GM19043 (cell line): Measurements from ENCODE around the gene DPYSL5.

ENCODE experiments used
- ATAC-seq: cut with Tn5 transposase; IDR thresholded peaks from one replicate; pipeline ENCODE4 v1.9.1; 2021; ENCODE audit warnings: low read depth; ENCODE audit not compliant: unreplicated experiment

DPYSL5 gene

DNA sequence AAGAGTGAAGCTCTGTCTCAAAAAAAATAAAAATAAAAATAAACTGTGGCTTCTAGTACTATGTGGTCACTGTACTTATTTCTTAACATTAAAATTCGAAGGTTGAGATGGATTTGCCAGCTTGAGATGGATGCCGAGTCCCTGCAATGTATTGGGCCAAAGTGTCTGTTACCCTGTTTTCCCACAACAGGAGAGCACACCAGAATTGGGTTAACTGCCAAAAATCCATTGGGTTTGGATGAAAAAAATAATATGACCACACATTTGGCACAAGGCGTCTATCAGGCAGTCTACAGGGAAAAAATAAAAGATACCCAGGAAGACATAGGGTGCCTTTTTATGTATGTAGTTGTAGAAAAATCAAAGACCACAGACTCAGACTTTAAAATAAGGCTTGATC is 103.3 kb downstream of the DPYSL5 start:
- ATAC-seq, result no peak

DNA sequence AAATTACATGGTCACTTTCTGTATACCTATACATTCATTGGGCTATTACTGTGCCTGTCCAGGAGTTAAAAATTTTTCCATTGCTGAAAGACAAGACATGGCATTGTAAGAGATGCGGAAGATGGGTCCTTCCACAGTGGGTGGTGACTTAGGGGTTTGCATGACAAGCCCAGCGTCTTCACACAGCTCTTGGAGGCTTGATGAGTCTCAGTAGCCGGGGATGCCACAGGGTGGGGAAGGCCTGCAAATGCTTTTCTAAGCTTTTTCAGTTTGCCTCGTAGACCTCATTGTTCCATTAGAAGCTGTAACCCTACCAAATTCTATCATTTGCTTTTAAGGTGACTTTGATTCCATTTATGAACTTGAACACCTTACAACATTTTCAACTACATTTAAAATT is 104.4 kb downstream of the DPYSL5 start:
- ATAC-seq, result no peak

DNA sequence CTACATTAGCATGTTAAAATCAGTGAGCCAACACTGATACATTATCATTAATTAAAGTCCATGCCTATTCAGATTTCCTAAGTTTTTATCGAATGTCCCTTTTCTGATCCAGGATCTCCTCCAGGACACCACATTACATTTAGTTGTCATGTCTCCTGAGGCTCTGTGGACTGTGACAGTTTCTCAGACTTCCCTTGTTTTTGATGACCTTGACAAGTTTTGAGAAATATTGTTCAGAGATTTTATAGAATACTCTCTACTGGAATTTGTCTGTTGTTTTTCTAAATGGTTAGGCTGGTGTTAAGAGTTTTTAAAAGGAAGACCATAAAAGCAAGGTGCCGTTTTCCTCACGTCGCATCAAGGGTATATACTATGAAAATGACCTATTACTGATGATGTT is 106.2 kb downstream of the DPYSL5 start:
- ATAC-seq, result no peak

DNA sequence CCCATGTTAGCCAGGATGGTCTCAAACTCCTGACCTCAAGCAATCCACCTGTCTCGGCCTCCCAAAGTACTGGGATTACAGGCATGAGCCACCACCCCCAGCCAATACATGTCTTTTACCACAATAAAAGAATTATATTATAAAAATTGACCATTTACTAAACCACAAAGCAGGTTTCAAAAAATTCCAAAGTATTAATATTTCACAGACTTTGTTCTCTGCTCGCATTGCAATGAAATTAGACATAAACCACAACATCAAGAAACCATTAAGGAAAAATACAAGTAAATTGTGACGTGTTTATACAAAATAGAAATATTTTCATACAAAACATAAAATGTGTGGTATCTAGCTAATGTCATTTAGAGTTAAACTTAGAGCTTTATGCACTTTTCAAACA is 109.1 kb downstream of the DPYSL5 start:
- no peak for ATAC-seq

DNA sequence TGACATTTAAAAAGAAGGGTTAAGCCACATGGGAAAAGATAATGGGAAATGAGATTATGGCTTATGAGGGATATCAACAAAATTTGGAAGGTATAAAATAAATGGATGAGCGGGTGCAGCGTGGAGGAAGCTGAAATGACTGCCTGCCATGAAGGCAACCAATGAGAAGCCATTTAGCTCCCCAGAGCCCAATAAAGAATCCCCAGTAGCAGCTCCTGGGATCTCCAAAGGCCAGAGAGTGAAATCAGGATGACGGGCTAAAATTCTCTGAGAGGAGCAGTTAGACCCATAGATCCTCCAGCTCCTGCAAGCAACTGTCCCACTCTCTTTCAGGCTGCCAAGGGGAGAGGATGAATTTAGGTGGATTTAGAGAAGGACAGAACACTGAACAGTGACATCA is 109.6 kb downstream of the DPYSL5 start:
- no peak for ATAC-seq

DNA sequence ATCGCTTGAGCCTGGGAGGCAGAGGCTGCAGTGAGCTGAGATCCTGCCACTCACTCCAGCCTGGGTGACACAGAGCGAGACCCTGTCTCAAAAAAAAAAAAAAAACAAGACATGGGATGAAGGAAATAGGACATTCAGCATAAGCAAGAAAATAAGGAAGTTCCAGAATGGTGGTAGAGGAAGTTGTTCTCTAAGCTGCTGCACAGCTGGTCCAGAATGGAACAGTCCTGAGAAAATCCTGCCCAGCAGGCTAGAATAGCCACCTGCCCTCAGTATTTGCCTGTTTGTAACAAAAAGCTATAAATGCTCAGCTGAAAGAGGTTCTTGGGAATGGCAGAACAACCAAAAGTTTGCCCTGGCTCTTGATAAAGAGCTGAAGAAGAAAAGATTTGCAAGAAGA is 111.4 kb downstream of the DPYSL5 start:
- ATAC-seq, result no peak

DNA sequence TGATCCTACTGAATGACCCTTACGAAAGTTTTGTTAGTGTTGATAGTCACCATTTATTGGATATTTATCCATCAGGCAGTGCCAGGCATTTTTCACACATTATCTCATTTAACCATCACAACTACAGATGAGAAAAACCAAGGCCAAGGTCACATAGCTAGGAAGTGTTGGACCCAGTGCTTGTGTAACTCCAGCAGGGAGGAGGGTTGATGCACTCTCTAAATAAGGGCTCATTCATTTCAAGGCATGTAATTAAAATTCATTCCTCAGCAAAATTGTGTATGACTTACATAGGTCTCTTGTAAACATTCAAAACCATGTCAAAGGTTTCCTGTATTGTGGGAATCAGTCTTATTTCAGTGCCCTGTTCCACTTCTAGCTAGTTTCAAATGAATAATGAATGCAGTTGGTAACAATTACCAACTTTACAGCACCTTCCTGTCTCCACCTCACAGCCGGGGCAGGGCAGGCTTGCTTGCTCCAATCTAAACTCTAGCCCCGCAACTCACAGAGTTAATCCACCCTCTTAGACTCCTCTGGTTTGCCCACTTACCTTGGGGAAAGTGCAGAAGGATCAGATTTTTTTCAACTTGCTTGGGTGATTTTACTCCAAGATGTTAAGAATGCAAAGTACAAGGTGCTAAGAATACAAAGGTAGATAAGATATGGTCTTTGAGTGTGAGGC is 116.7 kb downstream of the DPYSL5 start:
- ATAC-seq, result no peak

DNA sequence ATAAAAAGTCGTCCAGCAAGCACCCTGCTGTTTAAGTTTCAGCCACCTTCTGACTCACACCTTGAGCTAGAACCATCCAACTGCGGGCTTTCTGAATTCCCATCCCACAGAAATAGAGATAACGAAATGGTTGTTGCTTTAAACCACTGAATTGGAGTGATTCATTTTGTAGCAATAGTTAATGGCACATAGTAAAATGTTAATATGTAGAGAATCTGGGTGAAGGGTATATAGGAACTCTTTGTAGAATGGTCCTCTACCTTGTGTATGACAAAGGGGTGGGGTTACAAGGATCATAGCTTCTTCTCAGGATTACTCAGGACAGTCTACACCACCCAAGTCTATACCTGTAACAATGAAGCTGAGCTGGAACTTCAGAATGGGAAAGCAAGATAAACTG is 120.1 kb downstream of the DPYSL5 start:
- ATAC-seq, result no peak

DNA sequence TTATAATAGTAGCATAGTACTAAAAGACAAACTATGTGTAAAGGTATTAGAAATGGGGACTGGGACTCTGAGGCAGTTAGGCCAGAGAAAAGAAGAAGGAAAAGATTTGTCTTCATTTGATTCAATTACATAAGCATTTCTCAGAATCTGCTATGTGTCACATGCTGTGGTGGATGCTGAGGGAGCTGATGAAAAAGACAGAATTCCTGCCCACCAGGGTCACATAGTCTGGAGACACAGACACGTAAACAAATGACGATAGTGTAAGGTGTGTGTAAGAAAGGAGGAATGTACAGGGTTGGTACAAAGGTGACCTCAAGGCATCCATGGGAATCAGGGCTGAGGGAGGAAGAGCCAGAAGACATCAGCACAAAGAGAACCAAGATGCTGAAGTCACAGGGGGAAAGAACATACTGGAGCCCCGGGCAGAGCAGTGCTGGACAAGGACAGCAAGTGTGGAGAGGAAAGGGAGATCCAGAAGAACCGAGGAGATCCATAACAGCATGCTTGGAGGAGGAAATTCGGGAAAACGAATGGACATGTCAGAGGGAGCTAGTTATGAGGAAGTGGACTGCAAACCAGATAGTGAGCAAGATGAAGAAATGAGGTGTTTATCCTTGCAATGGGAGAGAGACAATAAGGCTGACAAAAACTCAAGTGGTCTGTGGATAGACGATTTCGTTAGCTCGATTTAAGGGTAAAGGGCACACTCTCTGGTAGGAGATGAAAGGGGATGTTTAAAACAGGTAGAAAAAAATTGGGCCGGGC is 121.3 kb downstream of the DPYSL5 start:
- no peak for ATAC-seq

DNA sequence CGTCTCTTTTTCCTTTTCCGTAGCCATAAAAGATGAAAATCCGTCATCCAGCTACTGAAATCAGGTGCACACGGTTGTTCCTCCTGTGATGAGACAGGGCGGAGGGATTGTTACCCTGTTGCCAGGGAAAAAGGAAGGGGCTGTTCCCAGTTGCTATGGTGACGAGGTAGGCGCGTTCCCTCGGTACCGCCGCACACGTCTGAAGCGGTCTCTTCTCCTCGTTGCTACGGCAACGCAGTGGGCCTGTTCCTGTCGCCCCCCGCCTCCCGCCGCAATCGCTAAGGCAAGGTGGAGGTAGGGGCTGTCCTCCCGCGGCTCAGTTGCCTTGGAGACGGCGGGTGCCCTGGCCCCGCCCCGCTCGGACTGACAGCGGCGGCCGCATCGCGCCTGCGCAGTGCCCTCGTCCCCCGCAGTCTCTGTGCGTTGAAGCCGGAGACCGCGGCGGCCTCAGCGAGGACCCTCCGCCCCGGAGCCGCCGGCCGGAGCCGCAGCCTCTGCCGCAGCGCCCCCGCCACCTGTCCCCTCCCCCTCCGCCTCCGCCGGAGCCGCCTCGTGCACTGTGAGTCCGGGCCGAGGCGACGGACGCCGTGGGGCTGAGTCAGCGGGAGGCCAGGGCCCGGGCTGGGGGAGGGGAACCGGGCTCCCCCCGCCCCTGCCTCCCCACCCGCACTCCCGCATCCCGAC is 122.5 kb downstream of the DPYSL5 start, which contains the start of gene MAPRE3:
TSS of gene MAPRE3 (plus strand) at position 394 of the 684 bp plus-strand sequence. CDS start 51,582 bp downstream, outside the sequence.
- ATAC-seq, result peak; percentile 68

DNA sequence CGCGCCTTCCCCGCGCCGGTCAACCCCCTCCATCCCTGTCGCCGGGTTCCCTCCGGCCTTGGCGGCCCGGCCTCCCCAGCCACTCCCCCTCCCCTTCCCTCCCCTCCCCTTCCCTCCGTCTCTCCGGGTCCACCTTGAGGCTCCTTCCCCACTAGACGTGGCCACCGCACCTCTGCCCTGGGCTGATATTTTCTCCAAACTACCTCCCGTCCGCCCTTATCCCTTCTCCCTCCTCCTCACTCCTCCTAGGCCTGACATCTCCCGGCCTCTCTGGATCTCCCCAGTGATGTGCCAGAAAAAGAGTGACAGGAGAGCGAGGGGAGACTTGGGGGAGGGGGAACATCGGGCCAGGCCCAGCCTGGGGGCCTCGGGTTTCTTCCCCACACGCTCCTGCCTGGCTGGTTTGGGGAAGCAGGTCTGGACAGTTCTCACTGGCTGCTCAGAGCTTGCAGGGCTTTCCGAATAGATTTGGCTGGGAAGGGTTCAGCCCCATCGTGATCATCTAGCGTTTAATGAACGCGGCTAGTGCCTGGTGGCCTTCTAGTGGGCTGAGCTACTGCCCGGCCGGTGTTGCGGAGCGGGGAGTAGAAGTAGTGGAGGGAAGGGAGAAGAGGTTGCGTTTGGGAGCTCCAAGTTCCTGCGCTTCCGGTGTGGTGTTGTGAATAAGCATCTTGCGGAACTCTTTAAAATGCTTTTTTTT is 123.1 kb downstream of the DPYSL5 start:
- no peak for ATAC-seq

DNA sequence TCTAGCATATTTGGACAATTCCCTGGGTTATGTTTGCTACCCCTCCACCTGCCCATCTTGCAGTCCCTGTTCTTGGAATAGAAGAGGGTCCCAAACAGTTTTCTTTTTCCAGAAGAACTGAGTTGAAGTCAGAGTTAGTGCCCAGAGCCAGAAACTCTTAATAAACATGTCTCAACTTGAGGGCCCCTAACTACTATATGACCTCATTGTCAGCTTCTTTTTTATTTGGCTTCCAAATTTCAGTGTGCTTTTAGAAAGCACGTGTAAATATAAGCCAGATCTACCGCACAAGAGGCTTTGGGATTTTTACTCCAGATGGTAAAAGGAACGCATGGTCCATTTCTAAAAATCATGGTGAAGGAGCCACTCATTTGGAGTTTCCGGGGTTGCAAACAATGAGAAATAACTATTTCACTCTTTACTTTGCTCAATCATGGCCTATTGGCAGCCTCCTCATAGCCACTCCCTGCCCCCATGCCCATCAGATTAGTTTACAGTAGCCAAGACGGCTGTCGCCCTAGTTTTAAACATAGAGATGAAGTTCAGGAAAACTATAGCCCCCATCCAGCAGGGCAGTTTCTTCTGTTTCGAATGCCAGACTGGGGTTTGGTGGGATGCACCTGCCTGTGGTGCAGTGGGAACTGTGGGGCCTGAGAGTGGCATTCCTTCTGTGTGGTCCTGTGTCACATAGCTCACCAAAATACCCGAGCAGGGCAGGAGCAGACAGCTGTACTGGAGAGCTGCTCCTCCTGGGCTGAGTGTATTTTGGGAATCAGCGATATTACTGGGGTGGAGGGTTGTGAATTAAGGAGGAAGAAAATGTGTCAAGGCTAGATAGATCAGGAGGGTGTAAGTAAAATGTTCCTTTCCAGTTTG is 124.2 kb downstream of the DPYSL5 start:
- no peak for ATAC-seq

DNA sequence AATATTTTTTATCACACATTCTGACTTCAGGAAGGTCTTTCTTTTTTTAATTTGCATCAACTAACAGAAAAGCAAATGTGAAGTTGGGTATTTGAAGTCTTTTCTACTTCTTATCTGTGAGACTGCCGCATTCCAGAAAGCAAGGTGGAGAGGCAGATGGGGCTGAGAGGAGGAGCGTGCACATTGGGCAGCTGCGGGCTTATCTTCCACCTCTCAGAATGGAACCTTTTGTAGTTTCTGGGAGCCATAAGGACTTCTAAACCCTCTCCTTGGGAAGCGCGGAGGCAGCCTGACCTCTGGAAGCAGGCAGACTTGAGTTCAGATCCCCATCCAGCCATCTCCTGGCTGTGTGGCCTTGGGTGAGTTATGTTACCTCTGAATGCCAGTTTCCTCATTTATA is 126.4 kb downstream of the DPYSL5 start:
- no peak for ATAC-seq

DNA sequence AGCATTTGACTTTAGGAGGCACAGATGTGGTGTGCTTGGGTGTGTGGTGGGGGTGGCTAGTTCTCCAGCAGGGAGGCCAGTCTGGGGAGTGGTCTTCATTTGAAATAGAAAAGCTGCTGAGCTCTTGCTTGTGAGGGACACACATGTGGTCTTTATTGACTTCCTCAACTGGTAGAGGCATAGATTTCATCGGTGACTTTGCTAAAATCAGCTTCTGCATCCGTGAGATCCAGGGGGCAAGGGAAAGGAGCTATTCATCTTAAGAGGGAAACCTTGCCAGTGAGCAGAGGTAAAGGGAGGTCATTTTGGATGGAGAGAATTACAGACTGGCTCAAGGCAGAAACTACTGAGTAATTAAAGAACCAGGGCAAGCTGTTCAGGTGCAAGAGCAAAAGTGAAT is 127.2 kb downstream of the DPYSL5 start:
- ATAC-seq, result no peak

DNA sequence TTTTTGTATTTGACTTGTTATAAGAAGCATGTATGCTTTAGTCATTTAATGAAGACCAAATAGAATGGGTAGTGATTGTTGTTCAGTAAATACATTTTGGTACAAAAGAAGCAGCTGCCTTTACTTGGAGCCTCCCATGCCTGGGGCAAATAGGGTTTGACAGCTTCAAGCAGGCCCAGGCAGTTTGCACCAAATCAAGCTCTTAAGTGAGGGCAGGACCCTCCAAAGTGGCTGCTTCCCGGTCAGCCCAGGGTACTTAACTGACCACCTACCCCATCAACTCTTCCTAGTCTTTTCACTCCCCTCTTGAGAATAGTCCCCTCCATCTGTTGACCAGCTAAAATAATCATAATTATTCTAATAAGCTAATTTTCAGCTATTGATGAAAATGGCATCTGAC is 127.7 kb downstream of the DPYSL5 start:
- no peak for ATAC-seq

DNA sequence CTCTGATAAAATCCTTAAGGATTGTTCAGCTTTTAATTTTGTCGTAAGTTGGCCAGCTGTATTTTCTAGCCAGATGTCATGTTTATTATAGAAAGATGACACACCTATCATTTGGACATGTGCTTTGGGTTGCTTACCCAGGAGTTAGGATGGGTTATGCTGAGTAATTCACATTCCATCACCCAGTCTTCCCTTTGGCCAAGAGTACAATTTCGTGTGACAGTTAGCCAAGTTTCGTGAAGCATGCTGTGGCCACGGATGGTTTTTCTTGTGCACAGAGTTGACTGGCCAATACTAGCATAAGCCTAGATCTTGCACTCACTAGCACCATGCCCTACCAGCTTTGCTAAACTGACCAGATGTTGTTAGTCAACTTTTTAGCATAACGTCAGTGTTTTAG is 128.3 kb downstream of the DPYSL5 start:
- ATAC-seq, result no peak

DNA sequence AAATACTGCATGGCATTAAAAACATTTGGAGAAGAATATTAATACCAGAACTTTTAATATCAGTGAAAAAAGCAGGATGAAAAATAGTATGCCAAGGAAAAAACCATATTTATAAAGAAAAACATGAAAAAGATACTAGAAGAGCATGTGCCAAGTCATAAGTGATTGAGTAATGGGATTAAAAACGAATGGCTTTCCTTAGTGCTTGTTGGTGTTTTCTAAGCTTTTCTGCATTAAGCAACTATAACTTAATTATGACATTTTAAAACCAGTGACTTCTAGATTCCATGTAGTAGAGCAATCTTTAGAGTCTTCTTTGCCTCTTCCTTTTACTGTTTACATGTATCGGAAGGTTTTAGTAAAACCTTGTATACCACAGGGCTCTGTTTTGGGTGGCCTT is 129.1 kb downstream of the DPYSL5 start:
- no peak for ATAC-seq

DNA sequence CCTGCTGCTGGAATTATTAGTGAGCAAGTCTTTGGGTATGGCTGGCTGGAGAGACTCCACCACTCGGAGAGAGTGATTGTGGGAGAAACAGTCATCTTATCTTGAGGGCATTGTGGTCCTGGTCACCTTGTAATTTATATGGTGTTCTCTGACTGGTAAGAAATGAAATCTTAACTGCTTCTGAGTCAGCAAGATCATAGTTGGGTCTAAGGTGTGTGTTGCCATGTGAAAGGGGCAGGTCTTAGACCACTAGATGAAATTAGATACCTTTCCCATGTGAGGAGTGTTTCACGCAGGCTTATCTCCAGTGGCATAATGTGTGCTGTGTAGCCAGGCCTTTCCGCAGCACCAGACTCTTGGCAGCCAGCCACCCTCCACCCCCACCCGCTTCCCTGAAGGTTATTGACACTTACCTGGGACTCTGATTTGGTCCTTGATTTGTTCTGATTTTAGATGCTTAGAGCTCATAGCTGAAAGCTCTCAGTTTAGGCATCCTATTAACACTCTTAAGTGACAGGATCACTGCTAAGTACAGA is 130.2 kb downstream of the DPYSL5 start:
- ATAC-seq, result no peak

DNA sequence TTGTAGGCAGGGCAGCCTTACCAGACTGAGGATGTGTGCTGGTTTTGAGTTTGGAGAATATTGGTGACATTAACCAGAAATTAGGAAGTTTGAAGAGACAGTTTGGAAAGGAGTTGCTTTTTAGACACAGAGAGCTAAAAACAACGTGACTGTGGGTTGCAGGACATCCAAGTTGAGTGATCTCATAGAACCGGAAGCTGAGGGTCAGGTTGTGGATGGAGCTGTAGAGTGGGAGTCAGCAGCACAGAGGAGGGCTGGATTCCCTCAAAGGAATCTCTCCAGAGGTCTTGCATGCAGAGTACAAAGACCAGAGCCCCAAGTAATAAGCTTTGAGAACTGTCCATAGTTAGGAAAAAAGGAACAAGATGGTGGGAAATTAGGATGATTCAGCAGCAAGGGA is 131.8 kb downstream of the DPYSL5 start:
- no peak for ATAC-seq

DNA sequence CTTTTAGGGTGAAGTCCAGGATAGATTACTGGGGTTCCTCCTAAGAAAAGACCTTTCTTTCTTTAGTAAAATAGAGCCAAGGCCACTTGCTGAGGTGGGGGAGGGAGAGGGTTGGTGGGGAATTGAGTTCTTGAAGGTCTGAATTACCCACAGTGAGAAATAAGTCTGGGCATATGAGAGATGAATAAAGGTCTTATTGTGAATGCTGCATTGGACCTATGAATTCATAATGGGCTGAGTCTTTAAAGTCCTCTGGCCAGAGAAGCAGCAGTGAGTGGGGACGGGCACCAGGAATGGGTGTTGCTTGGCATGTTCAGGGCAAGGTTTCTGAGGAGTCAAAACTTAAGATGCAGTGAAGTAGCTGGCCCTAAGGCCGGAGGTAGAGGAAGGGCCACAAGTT is 133.0 kb downstream of the DPYSL5 start:
- no peak for ATAC-seq
